IPS-11a (cell line): Measurements from ENCODE around the gene RAD17.
A peak's percentile ranks its signal among the peaks of the same experiment; 100 is the strongest.
"Not testable (repeated sequence)": the region's sequence is repeated elsewhere in the genome, so short reads cannot be mapped to it uniquely, and the experiment has no call there.

Experiments
- H3K4me3 ChIP-seq: one replicate; pipeline ENCODE4 v1.5.1; 2013; ENCODE audit warnings: low read depth, low read length, control low read depth

The RAD17 gene

DNA sequence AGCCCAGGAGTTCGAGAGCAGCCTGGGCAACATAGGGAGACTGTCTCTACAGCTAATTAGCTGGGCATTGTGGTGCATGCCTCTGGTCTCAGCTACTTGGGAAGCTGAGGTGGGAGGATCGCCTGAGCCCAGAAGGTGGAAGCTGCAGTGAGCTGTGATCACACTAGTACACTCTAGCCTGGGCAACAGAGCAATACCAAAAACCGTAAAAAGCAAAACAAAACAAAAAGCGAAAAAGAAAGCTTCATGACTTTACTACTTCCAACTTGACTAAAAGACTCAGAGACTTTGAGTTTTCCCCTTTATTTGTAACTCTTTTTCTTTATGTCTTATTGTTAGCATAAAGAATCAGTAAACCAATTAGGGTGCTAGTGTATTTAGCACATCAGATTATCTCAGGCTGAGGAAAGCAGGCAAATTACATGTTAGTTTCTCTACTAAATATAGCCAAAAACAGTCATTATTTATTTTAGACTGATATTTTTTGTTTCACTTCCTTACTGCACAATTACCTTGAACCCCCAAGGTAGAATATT lies 5.4 kb downstream of the RAD17 start:
- H3K4me3 ChIP-seq, result no peak overlapping the region

DNA sequence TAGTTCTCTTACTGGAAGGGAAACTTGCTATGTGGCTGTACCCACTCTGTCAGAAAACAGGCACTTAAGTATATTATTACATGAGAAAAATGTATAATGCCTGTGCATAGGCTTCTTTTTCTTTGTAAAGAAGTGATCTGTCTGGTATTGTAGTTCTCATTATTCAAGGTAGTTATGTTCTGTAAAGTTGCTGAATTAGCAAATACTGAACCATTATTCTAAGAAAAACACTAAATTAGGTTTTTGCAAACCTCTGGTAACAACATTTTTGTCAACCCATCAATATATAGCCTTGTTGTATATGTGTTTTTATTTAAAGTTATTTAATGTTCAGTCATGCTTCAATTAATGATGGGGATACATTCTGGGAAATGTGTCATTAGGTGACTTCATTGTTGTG lies 8.8 kb downstream of the RAD17 start:
- no peak overlapping the region for H3K4me3 ChIP-seq

GRCh38 chr5:69404659-69405330 lies 35.2 kb downstream of the RAD17 start:
- H3K4me3 ChIP-seq, result no peak overlapping the region

GRCh38 chr5:69414885-69415583 lies 45.4 kb downstream of the RAD17 start, which contains the start of gene MARVELD2:
Gene MARVELD2 (plus strand): TSS chr5:69415116. CDS start chr5:69419386, 4,270 bp downstream.
- peak within 1 kb of the TSS; percentile 84 for H3K4me3 ChIP-seq

- peak overlapping the region; percentile 84 for H3K4me3 ChIP-seq
Measured at GRCh38 chr5:69415584-69415958, 46.0 kb downstream of the RAD17 start.

DNA sequence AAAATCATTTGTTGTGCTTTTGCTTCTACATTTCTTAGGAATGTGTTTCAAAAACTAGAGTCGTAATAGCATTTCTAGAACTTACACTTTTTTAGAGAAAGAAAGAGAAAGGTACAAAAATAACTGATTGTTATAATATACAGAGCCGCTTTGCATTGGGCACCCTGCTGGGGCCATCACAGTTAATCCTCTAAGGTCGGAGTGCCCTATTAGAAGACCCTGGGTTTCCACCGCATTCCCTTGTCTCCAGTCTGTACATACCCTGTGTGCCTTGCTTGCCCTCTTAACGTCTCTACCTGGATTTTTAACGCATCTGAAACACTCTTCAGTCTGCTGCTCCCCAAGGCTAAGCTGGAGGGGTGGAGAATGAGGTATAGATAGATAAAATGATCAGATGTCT lies 46.6 kb downstream of the RAD17 start:
- H3K4me3 ChIP-seq, result peak overlapping the region; percentile 84

GRCh38 chr5:69416699-69417098 lies 47.1 kb downstream of the RAD17 start:
- no peak overlapping the region for H3K4me3 ChIP-seq

DNA sequence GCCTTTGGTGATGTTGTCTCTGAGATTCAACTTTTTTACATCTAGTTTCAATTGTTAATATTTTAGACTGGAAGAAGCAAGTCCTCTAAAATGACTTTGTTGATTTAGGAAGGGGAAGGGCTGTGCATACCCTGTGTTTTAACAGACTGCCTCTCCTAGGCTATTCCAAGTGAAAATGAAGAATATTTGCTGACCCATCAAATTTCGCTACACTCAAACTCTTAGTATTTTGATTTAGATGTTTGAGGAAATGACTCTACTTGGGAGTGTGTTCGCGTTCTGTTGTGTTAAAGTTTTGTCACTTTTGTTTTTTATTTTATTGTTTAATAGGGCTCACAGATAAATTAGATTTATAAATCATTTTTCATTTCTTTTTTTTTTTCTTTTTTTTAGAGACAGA lies 48.9 kb downstream of the RAD17 start:
- no peak overlapping the region for H3K4me3 ChIP-seq

DNA sequence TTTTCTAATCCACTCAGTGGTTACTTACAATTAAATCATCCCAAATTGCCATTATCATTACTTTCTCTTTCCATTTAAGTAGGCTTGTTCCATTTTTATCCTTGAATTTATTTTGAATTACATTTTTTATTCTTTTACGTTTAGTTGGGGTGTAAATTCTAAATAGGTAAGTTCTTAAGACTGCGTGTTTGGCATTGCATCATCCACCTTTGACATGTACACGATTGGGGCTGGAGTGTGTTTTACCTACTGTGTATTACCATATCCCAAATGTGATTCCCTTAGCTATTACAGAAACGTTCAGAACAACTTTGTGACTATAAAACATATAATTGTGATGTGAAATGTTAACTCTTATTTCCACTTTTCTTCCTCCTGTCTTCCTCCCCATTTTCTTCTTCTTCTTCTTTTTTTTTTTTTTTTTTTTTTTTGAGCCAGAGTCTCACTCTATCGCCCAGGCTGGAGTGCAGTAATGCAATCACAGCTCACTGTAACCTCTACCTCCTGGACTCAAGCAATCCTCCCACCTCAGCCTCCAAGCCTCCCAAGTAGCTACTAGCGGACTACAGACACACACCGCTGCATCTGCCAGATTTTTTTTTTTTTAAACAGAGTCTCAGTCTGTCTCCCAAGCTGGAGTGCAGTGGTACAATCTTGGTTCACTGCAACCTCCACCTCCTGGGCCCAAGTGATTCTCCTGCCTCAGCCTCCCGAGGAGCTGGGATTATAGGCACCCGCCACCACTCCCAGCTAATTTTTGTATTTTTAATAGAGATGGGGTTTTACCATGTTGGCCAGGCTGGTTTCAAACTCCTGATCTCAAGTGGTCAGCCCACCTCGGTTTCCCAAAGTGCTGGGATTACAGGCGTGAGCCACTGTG lies 62.0 kb downstream of the RAD17 start:
- no peak overlapping the region for H3K4me3 ChIP-seq

DNA sequence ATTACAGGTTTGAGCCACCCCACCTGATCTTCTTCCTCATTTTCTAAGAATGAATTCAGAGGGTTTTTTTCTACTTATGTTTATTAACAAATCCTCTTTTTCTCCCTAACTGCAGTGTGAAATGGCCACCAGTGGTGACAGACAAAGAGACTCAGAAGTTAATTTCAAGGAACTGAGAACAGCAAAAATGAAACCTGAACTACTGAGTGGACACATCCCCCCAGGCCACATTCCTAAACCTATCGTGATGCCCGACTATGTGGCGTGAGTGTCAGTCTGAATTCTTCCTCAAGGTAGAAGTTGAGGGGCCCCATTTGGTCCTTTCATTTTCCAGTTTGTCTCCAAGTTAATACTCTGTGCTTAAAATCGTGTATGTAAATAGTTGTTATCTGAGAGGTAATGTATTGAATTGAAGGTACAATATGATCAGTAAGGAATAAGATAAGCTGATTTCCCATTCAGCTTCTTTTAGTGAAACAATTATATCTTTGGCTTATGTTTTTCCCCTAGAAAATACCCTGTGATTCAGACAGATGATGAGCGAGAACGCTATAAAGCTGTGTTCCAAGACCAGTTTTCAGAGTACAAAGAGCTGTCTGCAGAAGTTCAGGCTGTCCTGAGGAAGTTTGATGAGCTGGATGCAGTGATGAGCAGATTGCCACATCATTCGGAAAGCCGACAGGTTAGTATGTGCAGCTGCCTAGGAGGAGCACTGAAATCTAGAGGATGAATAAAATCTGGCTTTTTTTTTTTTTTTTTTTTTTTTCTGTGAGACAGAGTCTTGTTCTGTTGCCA lies 63.0 kb downstream of the RAD17 start:
- H3K4me3 ChIP-seq, result no peak overlapping the region

GRCh38 chr5:69435276-69435884 lies 65.8 kb downstream of the RAD17 start:
- H3K4me3 ChIP-seq, result not testable (repeated sequence)

DNA sequence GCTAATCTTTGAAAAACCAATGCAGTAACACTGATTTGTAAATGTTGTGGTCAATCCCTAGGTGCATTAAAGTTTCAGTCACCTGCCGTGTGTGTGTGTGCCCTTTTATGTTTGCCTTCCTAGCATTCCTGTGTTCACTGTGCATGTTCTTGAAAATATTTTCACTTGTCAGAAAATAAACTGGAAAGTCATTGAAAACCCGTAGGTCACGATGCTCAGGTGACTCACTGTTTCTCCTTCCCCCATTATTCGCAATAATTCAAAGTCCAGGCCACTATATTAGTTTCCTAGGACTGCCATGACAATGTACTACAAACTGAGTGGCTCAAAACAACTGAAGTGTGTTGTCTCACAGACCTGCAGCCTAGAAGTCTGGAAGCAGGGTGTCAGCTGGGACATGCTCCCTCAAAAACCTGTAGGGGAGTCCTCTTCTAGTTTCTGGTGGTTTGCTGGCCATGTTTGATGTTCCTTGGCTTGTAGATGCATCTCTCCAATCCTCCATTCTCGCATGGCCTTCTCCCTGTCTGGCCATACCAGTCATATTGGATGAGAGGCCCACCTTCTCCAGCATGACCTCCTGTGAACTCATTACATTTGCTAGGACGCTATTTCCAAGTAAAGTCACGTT lies 74.6 kb downstream of the RAD17 start:
- H3K4me3 ChIP-seq, result no peak overlapping the region

- no peak overlapping the region for H3K4me3 ChIP-seq
Measured at GRCh38 chr5:69449511-69449910, 79.9 kb downstream of the RAD17 start.

GRCh38 chr5:69450116-69450515 lies 80.5 kb downstream of the RAD17 start:
- no peak overlapping the region for H3K4me3 ChIP-seq

DNA sequence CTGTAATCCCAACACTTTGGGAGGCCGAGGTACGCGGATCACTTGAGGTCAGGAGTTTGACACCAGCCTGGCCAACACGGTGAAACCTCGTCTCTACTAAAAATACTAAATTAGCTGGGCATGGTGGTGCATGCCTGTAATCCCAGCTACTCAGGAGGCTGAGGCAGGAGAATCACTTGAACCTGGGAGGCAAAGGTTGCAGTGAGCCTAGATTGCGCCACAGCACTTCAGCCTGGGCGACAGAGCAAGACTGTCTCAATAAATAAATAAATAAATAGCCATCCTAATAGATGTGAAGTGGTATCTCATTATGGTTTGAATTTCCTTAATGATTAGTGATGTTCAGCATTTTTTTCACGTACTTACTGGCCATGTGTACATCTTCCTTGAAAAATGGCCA lies 80.9 kb downstream of the RAD17 start:
- H3K4me3 ChIP-seq, result not testable (repeated sequence)

DNA sequence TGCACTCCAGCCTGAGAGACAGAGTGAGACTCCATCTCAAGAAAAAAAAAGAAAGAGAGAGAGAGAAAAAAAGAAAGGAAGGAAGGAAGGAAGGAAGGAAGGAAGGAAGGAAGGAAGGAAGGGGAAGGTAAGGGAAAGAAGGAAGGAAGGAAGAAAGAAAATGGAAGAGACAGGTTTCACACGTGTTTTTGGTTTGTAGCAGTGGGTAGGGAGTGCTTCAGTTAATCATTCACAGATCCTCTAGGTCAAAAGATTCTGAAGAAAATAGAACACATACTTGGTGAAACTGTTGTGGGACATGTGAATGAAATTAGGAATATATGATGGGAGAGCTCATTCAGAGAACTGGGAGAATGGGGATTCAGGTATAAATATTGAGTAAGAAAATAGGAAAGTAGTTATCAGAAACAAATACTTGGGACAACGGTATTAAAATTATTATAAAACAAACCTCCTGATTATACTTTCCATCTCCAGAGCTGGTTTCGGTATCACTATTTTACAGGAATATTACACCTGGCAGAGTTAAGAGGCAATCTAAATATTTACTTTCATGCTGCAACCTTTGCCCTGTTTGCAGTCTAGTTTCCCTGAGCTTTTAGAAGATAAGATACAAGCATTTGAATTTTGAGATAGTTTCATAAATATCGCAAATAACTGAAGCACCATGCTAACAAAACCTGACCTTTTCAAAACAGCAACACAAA lies 82.5 kb downstream of the RAD17 start:
- no peak overlapping the region for H3K4me3 ChIP-seq

DNA sequence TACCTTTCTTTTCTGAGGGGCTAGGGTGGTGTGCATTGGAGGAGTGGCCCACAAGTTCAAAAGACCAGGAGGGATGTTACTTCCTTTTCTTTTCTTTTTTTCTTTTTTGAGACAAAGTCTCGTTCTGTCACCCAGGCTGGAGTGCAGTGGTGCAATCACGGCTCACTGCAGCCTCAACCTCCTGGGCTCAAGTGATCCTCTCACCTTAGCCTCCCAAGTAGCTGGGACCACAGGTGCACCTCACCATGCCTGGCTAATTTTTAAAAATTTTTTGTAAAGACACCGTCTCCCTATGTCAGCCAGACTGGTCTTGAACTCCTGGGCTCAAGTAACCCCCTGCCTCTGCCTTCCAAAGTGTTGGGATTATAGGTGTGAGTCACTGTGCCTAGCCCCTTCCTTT lies 83.9 kb downstream of the RAD17 start:
- H3K4me3 ChIP-seq, result not testable (repeated sequence)

DNA sequence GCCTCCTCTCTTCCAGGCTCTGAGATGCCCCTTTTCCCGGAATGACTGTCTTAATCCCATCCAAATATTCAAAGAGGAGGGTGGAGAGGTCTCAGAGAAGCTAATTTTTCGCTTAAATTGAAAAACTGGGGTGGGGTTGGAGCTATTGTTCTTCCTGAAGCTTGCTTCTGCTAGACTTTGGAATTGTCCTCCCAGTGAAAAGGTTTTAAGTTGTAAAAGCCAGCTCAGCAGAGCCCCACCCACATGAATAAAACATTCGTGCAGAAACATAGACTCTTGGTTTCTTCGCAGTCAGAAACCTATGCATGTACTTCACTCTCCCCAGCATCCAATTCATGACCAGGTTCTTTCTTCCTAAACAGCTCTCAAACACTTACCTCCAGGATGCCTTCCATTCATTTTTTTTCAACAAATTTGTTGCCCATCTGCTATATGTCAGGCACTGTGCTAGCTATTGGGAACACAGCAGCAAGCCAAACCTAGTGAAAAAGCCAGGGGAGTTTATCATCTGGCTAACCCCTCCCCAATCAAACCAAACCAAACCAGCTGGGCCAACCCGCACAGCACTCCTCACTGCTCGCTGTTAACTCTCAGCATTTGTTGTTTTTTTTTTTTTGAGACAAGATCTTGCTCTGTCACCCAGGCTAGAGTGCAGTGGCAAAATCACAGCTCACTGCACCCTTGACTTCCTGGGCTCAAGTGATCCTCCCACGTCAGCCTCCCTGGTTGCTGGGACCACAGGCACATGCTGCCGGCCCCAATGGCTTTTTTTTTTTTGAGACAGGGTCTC lies 85.0 kb downstream of the RAD17 start:
- no peak overlapping the region for H3K4me3 ChIP-seq
